WTC11 (cell line): ENCODE measurements around the gene GATAD2A.

Source experiments
- CTCF ChIP-seq: fragments of 200-600 bp; IDR thresholded peaks from 2 replicates; pipeline ENCODE4 v1.8.0; 2022; ENCODE audit warnings: antibody characterized with exemption
- ZNF219 ChIP-seq: sonication (generic); formaldehyde crosslinking; IDR thresholded peaks from 2 replicates; pipeline ENCODE4 v1.8.0; 2023; ENCODE audit warnings: missing genetic modification reagents, mild to moderate bottlenecking, borderline replicate concordance
- TF ChIP-seq, protein P1 (sequence below): sonication (generic); formaldehyde crosslinking; conservative IDR thresholded peaks from 2 replicates; pipeline ENCODE4 v1.8.1; 2023; ENCODE audit warnings: mild to moderate bottlenecking, low read depth, missing genetic modification reagents, moderate library complexity

DNA sequence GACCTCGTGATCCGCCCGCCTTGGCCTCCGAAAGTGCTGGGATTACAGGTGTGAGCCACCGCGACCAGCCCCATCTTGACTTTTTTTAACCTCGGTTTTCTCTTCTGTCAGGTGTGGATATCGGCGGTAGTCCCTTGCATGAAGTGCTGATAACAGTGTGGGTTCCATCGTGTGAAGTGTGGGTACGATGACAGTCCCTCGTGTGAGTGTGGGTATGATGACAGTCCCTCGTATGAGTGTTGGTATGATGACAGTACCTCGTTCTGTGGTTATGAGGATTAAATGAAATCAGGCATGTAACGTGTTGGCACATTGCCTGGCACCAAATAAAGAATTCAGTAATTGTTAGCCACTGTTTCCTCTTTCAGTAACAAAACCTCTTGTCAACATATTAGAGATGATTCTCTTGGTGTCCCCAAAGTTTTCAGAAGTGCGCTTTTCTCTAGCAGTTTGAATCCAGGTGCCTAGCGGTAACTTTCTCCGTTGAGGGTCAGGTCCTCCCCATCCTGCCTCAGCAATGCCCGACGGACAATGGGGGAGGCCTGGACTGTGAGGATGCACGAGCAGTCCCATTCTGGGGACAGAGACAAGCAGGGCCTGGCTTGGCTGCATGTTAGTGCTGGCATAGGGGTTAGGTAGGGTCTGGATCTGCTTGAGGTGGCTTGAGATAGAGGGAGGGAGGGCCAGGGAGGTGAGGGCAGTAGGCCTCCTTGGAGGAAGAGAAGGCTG, 15.3 kb downstream of the GATAD2A start:
- TF ChIP-seq, protein P1, sequence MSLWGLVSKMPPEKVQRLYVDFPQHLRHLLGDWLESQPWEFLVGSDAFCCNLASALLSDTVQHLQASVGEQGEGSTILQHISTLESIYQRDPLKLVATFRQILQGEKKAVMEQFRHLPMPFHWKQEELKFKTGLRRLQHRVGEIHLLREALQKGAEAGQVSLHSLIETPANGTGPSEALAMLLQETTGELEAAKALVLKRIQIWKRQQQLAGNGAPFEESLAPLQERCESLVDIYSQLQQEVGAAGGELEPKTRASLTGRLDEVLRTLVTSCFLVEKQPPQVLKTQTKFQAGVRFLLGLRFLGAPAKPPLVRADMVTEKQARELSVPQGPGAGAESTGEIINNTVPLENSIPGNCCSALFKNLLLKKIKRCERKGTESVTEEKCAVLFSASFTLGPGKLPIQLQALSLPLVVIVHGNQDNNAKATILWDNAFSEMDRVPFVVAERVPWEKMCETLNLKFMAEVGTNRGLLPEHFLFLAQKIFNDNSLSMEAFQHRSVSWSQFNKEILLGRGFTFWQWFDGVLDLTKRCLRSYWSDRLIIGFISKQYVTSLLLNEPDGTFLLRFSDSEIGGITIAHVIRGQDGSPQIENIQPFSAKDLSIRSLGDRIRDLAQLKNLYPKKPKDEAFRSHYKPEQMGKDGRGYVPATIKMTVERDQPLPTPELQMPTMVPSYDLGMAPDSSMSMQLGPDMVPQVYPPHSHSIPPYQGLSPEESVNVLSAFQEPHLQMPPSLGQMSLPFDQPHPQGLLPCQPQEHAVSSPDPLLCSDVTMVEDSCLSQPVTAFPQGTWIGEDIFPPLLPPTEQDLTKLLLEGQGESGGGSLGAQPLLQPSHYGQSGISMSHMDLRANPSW = no peak
- TF ChIP-seq CTCF (no peak), ZNF219 (no peak)
